Thoracic aorta (tissue), 2 donors: ENCODE measurements around the gene MXRA8. TPM values are rescaled to one million over a fixed set of nuclear protein-coding genes. Genes with fewer than 3 reads are reported as not detected.

Experiments
- ATAC-seq: fragments of 150-250 bp; one replicate; pipeline ENCODE4 v1.8.0; 2017; ENCODE audit warnings: low read depth; ENCODE audit not compliant: insufficient number of reproducible peaks, low FRiP score
- DNase-seq: peaks from one replicate; pipeline ENCODE4 v3.0.0-alpha.2; 2020; ENCODE audit warnings: low spot score
- H3K27ac ChIP-seq, 2 donors: fragments of 200-600 bp; sonication (generic); 1 replicate in 1 of 2; 2 replicates in 1 of 2; pipeline ENCODE4 v1.5.1; 2016; ENCODE audit warnings: mild to moderate bottlenecking in 2 of 2, moderate library complexity in 2 of 2
- H3K27me3 ChIP-seq: fragments of 200-600 bp; sonication (generic); replicated peaks from 2 replicates; pipeline ENCODE4 v1.6.0; 2016; ENCODE audit warnings: mild to moderate bottlenecking; ENCODE audit not compliant: insufficient read depth
- H3K36me3 ChIP-seq: fragments of 200-600 bp; sonication (generic); one replicate; pipeline ENCODE4 v1.5.1; 2016
- H3K4me1 ChIP-seq, 2 donors: fragments of 200-600 bp; sonication (generic); 1 replicate in 1 of 2; 2 replicates in 1 of 2; pipeline versions ENCODE4 v1.5.1 to v1.6.0; 2016; ENCODE audit warnings: low read depth in 2 of 2, mild to moderate bottlenecking in 1 of 2; ENCODE audit not compliant: control insufficient read depth in 1 of 2
- H3K4me3 ChIP-seq: fragments of 200-600 bp; sonication (generic); 2 replicates; pipeline ENCODE4 v1.5.1; 2016; ENCODE audit warnings: mild to moderate bottlenecking
- H3K9me3 ChIP-seq: fragments of 200-600 bp; sonication (generic); 2 replicates; pipeline ENCODE4 v1.5.1; 2016
- CTCF ChIP-seq: fragments of 200-600 bp; sonication (generic); IDR thresholded peaks from one replicate; pipeline ENCODE4 v1.5.1; 2019; ENCODE audit warnings: antibody characterized with exemption
- total RNA-seq, 2 donors: library from RNA; depleted of rRNA; stranded (reverse); fragments of >200 nt; gene quantifications; one replicate each; pipeline versions ENCODE4 v1.1.0 to v1.2.3, GENCODE V29; 2016

The MXRA8 gene
- total RNA-seq, 2 donors from 2014 or later, result 239 to 326 TPM

- Histone ChIP-seq H3K4me3 (peak overlapping the region; percentile 87), H3K4me1 (peaks cover 31 to 68% of the 10 kb centered on the region in 2 donors), H3K9me3 (no peaks in the 10 kb centered on the region), H3K27me3 (no peaks in the 10 kb centered on the region), H3K36me3 (peaks cover 12% of the 10 kb centered on the region), H3K27ac (peak overlapping the region; percentile 22 to 99)
- DNase-seq (no peak), ATAC-seq (no peak)
- no peak for TF ChIP-seq CTCF
These were observed 2.9 kb downstream of the MXRA8 start for GRCh38 chr1:1355416-1355815.

DNA sequence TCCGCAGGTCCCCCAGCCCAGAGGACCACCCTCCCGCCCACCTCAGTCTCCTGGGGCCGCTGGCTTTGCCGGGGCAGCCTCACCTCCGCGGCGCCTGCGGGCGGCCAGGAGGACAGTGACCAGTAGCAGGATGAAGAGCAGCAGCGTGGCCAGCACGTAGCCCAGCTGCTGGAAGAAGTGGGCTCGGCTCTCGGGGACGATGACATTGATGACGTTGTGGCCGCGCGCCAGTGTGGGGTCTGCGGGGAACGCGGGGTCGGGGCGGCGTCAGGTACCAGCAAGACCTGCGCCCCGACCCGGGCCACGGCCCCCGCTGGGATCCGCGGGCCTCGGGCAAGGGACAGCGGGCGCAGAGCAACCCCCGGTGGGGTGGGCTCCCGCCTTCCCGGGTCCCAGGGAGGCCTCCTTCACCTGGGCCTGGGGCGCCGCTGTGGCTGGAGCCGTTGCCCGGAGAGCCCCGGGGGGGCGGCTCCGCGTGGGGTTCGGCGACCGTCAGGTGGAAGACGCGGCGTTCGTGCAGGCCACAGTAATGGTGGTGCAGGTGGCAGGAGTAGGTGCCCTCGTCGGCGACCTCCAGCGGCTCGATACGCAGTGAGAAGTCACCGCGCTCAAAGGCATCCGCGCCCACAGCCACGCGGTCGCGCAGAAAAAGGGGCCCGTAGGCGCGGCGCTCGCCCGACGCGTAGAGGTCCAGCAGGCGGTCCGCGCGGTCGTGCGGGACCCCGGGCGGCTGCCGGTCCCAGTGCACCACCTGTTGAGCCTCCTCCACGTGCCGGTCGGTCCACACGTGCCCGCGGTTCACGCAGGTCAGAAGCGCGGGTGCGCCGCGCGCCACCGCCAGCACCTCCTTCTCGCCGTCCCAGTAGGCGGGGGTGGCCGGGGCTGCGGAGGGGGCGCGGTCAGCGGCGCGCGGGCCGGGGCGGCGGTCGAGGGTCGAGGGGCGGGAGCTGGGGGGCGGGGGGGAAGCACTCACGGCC is 3.8 kb downstream of the MXRA8 start:
- Histone ChIP-seq H3K27me3 (no peaks in the 10 kb centered on the region), H3K4me1 (peaks cover 24 to 60% of the 10 kb centered on the region in 2 donors), H3K27ac (peak overlapping the region; percentile 22 to 99), H3K9me3 (no peaks in the 10 kb centered on the region), H3K36me3 (peaks cover 12% of the 10 kb centered on the region), H3K4me3 (peak overlapping the region; percentile 87)
- TF ChIP-seq CTCF, result no peak
- ATAC-seq (no peak), DNase-seq (no peak)

DNA sequence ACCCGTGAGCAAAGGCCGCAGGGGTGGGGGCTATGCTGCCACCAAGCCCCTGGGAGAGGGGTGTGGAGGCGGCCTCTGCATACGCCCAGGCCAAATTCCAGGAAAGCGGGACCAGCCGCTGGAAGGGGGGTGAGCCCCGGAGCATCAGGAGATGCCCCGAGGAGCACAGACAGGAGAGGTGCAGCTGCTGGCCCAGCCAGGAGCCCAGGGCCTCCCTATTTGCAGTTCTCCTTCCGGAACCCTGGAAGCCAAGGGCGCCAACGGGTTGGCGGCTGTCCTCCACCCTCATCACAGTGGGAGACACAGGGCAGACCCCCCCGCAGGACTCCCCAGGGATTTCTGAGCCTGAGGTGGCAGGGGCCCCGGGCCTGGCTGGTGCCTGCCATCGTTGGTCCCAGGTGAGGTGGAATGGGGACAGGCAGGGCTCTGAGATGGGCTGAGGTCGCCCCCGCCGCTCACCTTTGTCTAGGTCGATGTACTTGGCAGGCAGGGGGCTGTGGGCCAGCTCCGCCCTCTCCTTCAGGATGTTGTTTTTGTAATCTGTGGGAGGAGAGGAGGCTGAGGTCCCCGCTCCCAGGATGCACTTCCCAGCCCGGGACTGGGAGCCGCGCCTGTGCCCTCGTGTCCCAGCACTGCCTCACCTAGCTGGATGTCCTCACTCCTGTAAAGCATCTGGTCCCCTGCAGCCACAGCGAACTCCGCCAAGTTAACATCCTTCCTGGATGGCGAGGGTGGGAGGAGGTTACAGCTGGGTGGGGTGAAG is 4.8 kb downstream of the MXRA8 start:
- Histone ChIP-seq H3K36me3 (peaks cover 12% of the 10 kb centered on the region), H3K4me1 (peaks cover 14 to 52% of the 10 kb centered on the region in 2 donors), H3K27me3 (no peaks in the 10 kb centered on the region), H3K4me3 (no peak overlapping the region), H3K9me3 (no peaks in the 10 kb centered on the region), H3K27ac (peak overlapping the region in 1 of 2 donors; percentile 17)
- no peak for TF ChIP-seq CTCF
- DNase-seq (no peak), ATAC-seq (no peak)

DNA sequence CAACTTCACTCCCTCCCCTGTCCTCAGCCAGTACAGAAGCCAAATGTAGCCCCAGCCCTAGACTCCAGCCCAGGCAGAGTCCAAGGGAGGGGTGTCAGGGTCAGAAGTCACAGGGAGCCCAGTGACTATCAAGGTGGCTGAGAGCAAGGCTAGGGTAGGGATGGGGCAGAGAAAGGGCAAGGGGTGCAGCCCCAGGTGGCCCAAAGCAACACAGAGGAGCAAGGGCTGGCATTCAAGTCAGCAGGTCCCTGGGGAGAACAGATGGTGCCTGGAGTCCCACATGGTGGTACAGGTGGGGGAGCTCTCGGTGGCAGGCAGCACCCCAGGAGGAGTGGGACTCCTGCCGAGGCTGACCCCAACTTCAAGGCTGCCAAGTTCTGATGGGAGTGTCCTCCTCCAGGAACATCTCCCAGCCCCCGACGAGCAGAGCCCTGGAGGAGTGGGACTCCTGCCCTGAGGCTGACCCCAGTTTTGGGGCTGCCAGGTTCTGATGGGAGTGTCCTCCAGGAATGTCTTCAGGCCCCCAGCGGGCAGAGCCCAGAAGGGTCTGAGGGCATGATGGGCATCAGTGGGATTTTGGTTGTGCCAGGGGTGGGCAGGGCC is 5.5 kb downstream of the MXRA8 start:
- Histone ChIP-seq H3K4me3 (no peak overlapping the region), H3K9me3 (no peaks in the 10 kb centered on the region), H3K4me1 (peaks cover 15 to 55% of the 10 kb centered on the region in 2 donors), H3K27ac (peak overlapping the region; percentile 66), H3K36me3 (peaks cover 12% of the 10 kb centered on the region), H3K27me3 (no peaks in the 10 kb centered on the region)
- TF ChIP-seq CTCF, result no peak
- ATAC-seq (no peak), DNase-seq (no peak)
